Activated CD4-positive, alpha-beta T cell treated with anti-CD3 and anti-CD28 coated beads, Interleukin-2, Interleukin-4, amounts not matched to agents 100 ng/mL and 50 ng/mL, durations not matched to agents 16 hours and 8 hours (primary cell): ENCODE data around the gene DDC.
"Not testable (repeated sequence)": the region's sequence is repeated elsewhere in the genome, so short reads cannot be mapped to it uniquely, and the experiment has no call there.

Experiments used
- DNase-seq: peaks from one replicate; pipeline ENCODE4 v3.0.0-alpha.2; 2020; ENCODE audit warnings: low spot score

DDC gene

DNA sequence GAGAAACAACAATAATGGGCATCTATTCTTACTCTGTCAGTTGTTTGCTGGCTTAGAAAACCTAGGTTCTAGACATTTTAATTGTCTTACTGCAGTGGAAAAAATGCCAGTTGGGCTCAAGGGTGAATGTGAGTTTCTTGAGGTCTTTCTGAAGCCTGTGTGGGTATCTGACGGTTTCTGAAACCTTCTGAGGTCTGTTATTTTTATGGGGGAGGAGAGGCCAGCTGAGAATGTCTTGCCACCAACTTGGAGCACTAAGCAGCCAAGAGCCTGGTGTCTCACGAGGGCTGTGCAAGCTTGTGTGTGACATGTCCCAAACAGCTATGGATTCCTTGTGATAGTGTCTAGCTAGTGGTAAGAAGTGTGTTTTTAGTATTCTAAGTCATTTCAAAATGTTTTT is 24.2 kb upstream of the DDC start:
- DNase-seq = peak; percentile 41

DNA sequence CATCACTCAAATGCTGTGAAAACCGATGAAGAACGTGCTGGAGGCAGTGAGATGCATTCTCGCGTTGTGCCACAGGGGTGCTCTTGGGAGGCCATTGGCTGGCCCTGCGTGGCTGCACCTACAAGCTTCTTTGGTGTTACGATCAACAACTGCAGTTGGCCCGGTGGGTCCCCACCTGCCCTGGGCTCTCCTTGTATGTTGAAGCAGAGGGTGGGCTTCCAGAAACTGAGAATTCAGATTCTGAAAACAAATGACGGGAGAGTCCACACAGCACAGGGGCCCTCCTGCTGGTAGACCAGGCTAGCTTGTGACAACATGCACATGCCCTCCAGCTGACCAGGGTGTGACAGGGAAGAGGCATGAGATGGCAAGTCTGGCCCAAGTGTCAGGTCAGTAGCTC is 23.7 kb upstream of the DDC start:
- no peak for DNase-seq

DNA sequence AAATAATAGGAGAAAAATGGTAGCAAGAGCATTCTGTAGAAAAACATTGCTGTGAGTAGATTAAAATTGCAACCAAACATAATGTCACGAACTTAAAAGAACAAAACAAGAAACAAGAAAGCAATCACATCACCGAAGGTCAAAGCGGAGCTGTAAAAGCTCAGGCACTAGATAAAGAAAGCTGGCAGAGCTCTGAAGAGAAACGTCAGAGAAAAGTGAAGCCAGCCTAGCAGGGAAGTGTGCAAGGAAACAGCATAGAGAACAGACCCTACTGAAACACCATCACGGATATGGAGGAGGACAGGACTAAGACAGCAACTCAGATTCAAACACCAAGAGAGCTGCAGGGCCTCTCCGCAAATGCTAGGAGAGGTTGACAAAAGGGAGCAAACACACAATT is 22.5 kb upstream of the DDC start:
- no peak for DNase-seq

DNA sequence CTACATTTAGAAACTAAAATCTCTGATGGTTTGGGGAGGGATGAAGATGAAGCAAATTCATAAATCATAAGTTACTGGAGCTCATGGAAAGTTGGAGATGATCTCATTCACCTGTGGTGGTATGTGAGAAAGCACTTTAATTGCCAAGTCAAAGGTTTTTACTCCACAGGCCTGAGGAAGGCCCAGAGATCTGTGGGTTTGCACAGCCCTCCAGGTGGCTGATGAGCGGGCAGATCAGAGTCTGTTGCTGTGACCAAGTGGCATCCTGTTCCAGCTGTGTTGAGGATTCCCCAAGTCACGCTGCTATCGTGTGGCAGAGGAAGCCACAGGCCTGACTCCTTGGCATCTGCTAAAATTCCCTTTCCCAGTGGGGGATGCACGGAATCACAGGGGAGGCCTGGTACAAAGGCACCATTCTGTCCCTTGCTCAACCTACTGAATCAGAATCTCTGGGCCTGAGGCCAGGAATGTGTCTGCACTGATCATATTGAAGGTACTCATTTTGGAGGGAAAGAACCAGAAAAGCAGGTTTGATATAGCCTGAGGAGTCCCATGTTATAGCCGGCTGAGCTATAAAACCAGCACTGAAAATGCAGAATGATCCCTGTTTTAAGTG is 19.7 kb upstream of the DDC start:
- DNase-seq = no peak

DNA sequence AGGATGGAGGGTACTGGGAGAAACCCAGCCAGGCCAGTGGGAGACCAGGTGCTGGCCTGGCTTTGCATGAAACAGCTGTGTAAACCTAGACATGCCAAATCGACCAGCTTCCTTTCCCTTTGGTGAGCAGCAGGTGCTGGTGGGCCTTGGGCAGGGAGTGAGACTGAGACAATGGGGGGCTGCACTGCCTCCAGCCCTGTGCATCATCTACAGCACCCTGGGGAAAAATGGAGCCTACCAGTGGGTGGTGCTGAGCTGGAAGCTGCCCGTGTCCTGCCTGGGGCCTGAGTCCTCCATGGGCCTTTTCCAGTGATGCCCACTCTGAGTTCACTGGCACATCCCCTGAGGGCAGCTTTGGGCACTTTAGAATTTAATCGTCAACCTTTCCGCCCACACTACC is 19.2 kb upstream of the DDC start:
- no peak for DNase-seq

DNA sequence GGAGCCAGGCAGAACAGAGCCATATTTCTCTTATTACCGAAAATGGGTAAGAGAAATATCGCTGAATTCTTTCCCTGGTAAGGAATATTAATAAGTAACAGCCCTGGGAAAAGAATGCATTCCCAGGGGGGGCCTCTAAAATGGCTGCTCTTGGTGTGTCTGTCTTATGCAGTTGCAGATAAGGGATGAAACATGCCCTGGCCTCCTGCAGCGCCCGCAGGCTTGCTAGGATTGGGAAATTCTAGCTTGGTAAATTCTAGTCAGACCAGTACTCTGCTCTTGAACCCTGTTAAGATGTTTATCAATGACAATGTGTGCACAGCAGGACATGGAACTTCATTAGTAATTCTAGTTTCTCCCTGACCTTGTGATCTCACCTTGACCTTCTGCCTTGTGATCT is 18.1 kb upstream of the DDC start:
- DNase-seq = not testable (repeated sequence)

DNA sequence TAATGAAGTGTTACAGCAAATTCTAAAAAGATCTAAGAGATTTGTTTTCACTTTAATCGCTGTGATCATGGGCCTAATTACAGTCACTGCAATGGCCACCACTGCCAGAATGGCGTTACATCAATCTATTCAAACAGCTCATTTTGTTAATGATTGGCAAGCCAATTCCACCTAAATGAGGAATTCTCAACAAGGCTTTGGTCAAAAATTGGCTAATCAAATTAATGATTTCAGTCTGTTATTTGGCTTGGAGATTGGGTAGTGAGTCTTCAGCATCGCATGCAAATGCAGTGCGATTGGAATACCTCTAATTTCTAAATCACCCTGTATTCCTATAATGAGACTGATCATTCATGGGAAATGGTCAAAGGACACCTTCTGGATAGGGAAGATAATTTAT is 17.1 kb upstream of the DDC start:
- not testable (repeated sequence) for DNase-seq

DNA sequence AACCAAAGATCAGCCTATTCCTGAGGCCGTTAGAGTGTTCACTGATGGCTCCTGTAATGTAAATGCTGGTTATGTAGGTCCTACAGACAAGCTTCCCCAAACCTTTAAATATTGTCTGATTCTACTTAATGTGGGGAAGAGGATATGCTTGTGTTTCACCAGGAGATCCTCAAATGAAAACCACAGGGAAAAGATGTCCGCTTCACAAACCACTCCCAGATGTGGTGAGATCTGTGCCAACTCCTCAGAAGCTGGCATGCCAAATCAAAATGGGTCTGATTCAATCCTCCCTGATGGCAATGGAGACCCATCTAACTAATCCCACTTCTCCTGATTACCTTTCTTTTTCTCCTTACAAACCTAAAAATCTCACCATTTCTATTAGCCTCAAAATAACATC is 15.5 kb upstream of the DDC start:
- DNase-seq = not testable (repeated sequence)

DNA sequence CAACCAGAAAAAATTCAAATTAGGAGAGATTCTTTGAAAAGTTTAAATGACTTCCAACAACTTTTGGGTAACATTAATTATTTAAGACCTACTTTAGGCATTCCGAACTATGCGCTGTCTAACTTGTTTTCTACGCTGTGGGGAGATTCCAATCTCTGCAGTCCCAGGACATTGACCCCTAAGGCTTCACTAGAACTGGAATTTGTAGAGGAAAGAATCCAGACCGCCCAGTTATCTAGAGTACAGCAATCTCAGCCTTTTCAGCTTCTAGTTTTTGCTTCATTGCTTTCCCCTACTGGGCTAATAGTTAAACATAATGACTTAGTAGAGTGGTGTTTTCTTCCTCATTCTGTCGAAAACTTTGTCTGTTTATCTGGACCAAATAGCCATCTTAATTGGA is 14.9 kb upstream of the DDC start:
- no peak for DNase-seq

DNA sequence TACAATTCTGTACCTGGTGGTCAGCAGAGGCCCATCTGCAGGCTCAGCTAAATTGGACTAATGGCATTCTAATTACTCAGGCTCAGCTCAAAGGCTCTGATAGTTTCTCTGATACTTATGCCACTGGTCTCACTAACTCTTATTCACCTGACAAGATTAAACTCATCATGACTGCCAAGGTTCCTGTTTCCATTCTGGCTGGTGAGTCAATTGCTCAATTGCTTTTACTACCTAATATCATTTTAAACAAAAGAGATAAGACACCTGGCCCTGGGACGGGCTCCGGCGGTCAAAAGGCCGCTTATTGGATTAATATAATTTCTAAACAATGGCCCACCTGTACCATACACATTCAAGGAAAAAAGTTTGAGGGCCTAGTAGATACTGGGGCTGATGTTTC is 12.9 kb upstream of the DDC start:
- not testable (repeated sequence) for DNase-seq

DNA sequence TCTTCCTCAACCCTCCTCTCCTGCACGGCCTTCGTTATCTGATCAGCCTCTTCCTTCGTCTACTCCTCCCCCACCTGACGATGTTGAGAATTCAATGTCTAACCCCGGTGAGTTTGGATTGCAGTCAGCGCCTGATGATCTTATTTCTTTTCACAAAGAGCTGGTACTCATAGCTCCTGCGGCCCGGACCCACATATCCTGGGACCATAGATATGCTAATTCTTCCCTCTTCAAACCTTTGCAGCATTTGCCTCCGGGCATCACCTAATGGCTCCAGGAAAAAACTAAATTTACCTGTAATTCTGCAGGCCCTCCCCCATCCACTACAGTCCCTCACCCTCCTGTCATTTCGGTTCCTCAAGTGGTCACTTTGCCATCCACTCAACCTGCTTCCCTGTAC is 12.4 kb upstream of the DDC start:
- no peak for DNase-seq

DNA sequence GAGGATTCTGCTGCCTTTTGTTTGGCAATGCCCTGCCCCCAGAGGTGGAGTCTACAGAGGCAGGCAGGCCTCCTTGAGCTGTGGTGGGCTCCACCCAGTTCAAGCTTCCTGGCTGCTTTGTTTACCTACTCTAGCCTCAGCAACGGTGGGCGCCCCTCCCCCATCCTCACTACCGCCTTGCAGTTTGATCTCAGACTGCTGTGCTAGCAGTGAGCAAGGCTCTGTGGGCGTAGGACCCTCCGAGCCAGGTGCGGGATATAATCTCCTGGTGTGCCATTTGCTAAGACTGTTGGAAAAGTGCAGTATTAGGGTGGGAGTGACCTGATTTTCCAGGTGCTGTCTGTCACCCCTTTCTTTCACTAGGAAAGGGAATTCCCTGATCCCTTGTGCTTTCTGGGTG is 11.2 kb upstream of the DDC start:
- DNase-seq = not testable (repeated sequence)

DNA sequence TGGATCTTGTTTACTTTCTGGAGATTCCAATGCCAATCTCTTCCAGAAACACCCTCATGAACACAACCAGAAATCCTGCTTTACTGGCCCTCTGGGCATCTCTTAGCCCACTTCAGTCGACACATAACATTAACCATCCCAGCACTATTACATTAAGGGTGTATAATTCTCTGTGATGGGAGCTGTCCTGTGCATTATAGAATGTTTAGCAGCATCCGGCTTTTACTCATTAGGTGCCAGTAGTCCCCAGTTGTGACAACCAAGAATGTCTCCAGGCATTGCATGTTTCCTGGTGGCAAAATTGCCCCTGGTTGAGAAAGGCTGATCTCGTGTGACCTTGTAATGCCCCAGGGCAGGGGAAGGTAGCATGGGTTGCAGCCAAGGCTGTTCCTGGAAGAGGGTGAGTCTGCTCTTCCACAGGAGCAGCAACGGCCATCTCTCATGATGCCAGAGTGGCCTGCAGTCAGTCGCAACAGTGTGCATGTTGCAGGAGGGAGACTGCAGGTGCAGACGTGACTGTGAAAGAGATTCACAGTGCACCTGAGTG is 2.6 kb upstream of the DDC start:
- no peak for DNase-seq

DNA sequence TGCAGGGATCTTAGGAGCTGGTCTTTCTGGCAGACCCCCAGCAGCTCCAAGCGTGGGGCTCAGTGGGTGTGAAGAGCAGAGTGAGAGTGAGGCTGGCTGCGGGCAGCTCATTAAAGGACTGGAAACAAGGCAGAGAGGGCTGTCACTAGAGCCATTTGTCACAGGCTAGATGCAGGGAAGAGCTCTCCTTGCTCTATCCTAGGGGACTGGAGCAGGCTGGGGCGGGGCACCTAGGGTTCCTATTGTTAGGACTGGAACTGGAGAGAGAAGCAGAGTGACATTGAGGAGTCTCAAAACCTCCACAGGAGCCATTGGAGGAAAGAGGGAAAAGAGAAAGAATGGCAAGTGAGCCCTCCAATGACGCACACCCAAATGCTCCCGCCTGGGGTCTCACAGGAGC is 772 bp upstream of the DDC start:
- DNase-seq = no peak

DNA sequence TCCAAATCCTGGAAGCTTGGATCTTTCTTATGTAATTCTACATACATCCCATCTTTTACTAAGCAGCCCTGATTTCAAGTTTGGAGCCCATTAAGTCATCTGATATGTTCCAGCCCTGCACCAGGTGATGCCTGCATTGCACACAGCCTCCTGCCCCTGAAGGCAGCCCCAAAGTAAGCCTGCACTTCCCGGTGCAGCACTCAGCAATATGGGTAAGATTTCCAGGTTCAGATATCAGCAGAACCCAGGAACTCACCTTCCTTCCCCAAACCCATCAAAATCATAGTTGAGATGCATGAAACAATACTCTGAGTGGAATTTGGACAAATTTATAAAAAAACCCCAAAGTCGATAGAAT is 333 bp upstream of the DDC start:
- no peak for DNase-seq

DNA sequence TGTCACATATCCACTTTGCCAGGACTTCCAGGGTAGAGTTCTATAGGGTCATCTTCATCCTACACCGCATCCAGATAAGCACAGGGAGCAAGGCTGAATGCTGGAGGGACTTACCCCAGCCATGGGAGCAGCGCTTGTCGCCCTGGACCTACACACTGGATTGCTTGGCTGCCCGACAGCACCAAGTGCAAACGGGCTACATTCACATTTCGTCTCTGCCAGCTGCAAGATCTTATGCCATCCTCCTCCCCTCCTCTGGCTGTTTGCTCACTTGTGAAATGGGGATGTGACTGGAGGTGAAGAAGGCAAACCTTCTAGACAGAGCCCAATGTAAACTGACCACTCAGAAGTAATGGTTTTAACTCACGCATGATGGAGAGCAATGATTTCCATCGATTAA is 1.0 kb downstream of the DDC start:
- no peak for DNase-seq

DNA sequence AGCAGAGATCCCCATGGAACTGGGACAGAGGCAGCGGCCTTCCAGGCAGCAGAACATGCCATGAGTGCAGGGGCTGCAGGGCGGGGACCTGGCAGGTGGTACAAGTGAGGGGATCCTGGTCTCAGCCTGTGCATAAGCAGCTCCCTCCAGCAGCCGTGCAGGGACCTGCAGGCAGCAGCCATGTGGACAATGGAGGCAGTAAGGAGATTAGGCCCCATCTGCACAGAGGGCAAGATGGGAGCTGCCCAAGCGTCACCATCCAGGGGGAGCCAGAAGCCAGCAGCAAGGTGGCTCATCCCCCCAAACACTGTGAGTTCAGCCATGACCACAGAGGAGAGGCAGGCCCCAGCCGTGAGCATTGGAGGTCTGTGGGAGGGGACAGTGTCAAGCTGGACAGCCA is 3.1 kb downstream of the DDC start:
- no peak for DNase-seq

DNA sequence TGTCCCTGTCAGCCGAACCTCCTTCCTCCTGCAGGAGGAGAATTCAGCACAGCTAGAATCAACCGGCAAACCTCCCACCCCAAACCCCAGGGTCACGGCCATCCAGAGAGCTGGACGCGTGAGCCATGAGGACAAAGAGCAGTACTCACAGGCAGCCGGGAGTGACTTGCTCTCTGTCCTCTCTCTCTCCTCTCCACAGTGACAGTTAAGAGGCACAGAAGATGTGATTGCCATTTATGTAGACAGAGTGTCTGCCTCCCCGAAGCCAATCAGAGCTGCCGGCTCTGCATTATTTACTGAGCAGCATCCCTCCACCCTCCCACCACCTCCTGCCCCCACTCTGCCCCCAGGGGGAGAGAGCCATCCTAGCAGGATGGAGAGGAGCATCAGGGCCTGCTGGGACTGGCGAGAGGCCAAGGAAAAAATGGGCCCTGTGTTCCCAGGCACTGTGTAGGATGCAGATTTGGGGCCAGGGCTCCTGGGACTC is 4.3 kb downstream of the DDC start:
- DNase-seq = no peak

DNA sequence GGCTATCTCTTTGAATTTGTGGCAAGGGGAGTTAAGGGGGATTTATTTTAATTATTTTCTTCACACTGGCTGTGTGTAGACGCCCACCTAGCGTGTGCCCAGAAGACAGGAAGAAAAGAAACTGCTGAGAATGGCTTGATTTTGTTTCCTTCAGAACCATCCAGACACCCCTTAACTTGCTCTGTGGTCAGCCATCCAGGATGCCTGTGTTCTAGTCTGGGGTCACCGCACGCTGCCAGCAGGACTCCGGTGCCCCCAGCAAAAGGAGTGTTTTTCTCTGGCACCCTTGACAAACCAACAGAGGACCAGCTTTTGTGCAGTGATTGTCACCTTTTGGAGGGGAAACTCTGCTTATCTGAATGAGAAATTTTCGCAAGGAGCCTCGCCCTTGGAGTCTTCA is 5.3 kb downstream of the DDC start:
- DNase-seq = no peak

DNA sequence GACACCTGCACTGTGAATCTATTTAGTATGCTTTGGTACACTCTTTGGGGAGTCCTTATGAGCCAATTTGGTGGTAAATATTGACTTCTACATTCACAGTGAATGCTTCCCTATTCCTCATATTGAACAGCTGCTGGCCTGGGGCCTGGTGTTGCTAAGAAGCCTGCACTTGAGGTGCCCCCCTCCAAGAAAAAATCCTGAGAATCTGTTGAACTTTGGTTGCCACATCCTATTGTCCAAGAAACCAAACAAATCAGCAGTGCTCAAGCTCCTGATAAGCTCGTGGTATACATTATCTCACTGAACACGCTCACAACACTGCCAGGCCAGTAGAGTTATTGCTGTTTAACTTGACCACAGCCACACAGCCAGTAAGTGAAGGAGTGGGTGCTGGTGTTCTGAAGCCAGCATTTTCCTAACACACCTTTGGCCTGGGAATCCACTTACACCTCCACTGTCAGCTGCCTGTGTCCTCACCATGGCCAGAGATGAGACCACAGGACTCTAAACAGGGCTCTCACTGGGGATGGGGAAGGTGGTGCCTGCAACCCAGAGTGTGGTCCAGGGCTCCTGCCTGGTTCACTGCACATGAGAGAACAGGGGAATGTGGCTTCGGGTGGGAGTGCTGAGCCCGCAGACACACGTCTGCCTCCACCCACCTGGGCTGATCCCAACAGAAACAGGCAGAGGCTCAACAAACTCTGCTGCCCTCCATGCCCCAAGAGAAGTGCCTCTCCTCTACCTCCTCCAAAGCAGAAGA is 6.7 kb downstream of the DDC start:
- DNase-seq = no peak

DNA sequence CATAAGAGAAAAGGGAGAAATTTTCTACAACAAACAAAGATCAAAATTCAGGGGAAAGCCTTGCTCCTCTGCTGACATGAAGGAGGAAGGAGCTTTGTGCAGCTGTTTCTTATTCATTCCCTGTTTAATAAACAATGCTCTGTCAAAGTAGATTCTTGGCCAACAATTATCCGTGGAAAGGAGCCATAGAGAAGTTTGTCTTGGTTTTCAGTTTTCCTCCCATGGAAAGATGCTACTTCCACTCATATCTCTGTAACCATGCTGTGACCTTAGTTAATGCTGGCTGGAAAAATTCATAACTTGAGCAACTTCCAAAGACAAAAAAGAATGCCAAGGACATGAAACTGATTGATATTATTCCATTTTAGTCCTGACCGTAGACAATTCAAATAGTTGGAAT is 8.1 kb downstream of the DDC start:
- no peak for DNase-seq

DNA sequence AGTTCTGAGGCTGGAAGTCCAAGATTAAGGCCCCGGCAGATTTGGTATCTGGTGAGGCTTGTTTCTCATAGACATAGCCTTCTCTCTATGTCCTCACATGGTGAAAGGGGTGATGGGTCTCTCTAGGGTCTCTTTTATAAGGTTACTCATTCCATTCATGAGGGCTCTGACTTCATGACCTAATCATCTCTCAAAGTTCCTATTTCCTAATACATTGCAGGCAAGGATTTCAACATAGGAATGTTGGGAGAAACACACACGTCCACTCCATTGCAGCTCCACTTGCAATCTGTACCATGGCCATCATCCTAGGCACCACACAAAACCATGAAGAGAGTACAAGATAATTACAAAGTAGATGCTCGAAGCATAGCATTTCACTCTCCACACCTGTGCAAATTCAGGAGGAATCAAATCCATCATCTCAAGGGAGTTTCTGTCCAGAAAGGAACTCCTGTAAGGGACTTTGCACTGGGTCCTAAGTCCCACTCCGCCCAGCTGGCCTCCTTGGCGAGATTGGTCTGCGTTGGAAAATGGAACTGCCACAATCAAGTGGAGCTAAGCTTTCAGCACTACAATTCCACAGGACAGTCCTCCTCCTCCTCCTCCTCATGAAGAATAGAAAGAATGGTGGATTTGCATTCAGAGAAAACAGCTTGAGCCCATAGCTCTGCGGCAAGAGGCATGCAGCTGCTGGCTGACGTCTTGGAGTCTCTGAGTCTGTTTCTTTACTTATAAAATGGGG is 8.8 kb downstream of the DDC start:
- no peak for DNase-seq

DNA sequence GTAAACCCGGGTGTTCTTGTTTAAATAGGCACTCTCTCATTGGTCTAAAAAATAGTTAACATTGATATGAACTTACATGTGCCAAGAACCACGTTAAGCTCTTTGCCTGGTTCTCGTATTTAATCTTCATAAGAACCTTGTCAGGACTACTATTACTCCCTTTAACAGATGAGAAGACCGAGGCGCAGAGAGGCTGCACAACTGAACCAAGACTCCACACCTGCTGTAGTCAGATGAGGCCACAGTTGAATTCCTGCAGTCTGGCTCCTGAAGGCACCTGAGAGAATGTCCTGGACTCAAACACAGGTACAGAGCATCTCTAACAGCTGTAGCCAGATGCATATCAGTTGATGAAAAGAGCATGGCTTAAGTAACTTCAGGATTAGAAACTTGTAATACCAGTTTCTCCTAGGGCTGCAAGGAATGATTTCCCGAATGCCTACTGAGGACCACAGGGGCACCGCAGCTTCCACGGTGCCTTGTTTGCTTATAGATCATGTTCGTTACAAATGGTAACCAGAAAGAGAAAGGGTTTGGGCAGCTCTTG is 9.5 kb downstream of the DDC start:
- no peak for DNase-seq
